HG02938 (cell line): Measurements from ENCODE around the gene LYRM7.
"Not testable (repeated sequence)": the region's sequence is repeated elsewhere in the genome, so short reads cannot be mapped to it uniquely, and the experiment has no call there.

Experiments used
- ATAC-seq: cut with Tn5 transposase; IDR thresholded peaks from one replicate; pipeline ENCODE4 v1.9.1; 2021; ENCODE audit warnings: mild to moderate bottlenecking, moderate library complexity; ENCODE audit not compliant: unreplicated experiment

The LYRM7 gene

GRCh38 chr5:131218392-131218791 is 47.6 kb downstream of the LYRM7 start:
- no peak for ATAC-seq

GRCh38 chr5:131220566-131220965 is 49.8 kb downstream of the LYRM7 start:
- no peak for ATAC-seq

- ATAC-seq = no peak
Observed at GRCh38 chr5:131221008-131221703, 50.4 kb downstream of the LYRM7 start.

- no peak for ATAC-seq
Observed at GRCh38 chr5:131221888-131222287, 51.1 kb downstream of the LYRM7 start.

- ATAC-seq = no peak
Observed at GRCh38 chr5:131222731-131223130, 52.0 kb downstream of the LYRM7 start.

DNA sequence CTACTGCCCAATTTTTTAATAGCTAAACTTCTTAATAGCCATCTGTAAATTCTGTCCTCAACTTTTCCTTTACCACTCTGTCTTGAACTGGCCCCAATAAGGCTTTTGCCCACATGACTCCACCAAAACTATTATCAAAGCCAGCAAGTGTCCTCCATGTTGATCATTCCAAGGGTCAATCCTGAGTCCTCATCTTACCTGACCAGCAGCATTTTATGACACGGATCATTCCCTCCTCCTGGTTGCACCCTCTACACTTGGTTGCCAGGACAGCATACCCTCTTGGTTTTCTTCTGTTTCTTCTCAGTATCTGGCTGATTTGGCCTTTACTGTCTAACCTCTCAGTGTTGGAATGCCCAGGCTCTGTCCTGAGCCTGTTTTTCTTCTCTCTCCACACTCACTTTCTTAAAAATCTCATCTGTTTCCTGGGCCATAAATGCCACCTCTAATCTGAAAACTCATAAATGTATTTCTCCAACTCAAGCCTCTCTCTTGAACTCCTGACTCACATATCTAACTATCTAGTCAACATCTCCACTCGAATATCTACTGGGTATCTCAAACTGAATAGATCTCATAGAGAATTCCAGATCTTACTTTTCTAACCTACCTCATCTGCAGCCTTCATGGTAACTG is 53.1 kb downstream of the LYRM7 start:
- no peak for ATAC-seq

DNA sequence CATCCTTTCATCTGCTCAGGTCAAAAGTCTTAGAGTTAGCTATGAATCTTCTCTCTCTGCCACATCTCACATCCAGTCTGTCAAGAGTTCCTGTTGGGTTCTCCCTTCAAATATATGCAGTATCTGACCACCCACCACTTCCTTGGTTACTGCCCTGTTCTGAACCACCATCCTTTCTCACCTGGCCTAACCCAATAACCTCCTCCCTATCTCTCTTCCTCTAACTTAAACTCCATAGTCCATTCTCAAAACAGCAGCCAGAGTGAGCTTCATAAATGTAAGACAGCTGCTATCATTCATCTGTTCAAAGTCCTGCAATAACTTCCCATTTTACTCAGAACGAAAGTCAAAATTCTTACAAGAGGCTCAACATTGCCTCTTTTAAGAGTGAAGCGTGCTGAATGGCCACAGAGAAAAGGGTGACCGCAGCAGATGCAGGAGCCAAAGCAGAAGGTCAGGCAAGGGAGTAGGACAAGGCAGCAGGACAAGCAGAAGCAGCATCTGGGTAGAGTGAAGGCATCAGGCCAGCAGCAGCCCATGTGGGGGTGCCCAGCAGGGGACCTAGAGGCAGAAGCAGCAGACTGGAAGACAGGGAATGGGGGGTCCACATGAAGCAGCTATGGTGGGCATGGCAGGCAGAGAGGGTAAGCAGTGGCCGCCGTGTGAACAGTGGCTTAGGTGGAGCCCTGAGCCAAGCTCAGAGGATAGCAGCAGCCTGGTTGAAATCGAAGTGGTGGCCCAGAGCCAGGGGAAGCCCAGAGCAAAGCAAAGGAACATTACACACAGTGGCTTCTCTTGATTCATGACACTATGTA is 53.9 kb downstream of the LYRM7 start:
- peak; percentile 82 for ATAC-seq

- no peak for ATAC-seq
Observed at GRCh38 chr5:131225282-131225974, 54.7 kb downstream of the LYRM7 start.

GRCh38 chr5:131226899-131227298 is 56.2 kb downstream of the LYRM7 start:
- ATAC-seq = no peak

GRCh38 chr5:131228646-131229045 is 57.9 kb downstream of the LYRM7 start:
- no peak for ATAC-seq

- ATAC-seq = no peak
Observed at GRCh38 chr5:131229623-131230022, 58.9 kb downstream of the LYRM7 start.

DNA sequence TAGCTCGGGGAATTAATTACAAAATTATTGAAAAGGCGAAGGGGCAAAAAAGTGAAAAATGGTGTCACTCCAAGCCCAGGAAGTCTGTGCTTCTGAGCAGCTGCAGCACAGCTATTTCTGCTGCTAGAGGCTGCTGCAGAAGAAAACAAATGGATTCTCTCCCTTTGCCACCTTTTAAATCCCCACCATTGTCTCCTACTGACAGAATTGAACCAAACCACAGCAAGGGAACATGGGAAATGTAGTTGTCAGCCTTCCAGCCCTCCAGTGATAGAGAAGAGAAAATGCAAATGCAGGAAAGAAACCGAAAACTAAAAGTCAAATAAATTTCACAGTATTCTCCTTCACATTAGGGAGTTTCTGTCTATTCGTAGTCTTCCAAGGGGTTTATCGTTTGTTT is 59.7 kb downstream of the LYRM7 start:
- peak; percentile 71 for ATAC-seq

GRCh38 chr5:131239686-131240085 is 68.9 kb downstream of the LYRM7 start:
- ATAC-seq = no peak

DNA sequence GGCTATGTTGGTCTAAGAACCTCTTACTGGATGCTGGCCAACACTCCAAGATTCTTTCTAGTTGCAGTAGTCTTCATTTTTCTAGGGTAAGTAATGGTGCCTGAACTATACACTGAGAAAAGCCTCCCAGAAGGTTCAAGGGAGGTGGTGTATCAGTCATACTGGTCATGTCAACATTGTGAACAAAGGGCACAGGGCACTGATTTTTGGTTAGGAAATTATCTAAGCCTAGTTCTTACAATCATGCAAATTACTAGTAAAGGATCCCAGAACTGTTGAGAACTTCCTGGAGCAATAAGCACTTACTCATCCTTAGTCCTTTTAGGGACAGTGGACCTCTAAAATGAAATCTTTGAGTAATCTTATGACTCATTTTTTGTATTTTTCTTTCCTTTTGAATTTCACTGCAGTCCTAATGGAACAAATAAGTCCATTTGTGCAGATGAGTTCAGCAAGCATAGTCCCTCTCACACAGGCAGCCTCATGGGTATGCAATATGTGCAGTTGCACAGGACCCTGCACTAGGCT is 72.0 kb downstream of the LYRM7 start:
- no peak for ATAC-seq

DNA sequence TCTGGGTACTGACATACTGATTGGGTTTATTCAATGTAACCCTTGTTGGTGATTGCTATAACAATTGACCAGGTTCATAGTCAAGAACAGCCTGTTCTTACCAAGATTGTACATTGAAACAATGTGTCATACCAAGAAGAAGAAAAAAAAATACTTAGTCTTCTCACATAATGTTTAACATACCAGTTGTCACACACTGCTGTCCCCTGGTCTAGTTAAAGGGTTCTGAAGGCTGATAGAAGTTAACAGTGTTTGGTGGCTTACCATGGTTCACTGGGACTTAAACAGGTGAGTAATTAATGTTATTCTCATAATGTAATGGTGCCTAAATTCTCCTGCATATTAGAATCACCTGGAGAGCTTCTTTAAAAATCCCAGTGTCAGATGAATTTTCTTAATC is 74.6 kb downstream of the LYRM7 start:
- ATAC-seq = no peak

- ATAC-seq = no peak
Observed at GRCh38 chr5:131245948-131246347, 75.2 kb downstream of the LYRM7 start.

- no peak for ATAC-seq
Observed at GRCh38 chr5:131246504-131246903, 75.8 kb downstream of the LYRM7 start.

- no peak for ATAC-seq
Observed at GRCh38 chr5:131250751-131251475, 80.2 kb downstream of the LYRM7 start.

- peak; percentile 82 for ATAC-seq
Observed at GRCh38 chr5:131252824-131253171, 82.1 kb downstream of the LYRM7 start.

DNA sequence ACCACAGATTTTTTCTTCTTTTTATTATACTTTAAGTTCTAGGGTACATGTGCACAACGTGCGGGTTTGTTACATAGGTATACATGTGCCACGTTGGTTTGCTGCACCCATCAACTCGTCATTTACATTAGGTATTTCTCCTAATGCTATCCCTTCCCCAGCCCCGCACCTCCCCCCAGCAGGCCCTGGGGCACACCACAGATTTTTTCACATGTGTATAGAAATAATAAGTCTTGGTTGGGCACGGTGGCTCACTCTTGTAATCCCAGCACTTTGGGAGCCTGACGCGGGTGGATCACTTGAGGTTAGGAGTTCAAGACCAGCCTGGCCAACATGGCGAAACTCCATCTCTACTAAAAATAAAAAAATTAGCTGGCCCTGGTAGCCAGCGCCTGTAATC is 83.3 kb downstream of the LYRM7 start:
- ATAC-seq = not testable (repeated sequence)
